ENCODE results near the gene ROBO1.

ROBO1 gene

DNA sequence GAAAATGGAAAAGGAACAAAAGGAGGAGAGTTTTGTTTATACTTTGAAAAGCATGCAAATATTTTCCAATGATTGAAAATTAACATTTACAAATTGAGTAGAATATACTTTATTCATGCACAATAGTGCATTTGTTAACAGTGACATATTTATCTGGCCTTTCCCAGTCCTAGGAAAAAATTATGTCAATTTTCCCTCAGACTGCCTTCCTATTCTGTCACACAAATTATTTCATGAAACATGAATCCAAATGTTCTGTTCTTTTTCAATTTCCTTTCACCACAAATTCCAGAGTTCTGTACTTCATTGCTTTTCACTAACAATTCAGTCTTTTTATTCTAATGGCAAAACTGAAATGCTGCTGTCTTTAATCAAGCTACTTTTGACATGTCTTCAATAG, 945.1 kb downstream of the ROBO1 start:
- no peak for DNase-seq

DNA sequence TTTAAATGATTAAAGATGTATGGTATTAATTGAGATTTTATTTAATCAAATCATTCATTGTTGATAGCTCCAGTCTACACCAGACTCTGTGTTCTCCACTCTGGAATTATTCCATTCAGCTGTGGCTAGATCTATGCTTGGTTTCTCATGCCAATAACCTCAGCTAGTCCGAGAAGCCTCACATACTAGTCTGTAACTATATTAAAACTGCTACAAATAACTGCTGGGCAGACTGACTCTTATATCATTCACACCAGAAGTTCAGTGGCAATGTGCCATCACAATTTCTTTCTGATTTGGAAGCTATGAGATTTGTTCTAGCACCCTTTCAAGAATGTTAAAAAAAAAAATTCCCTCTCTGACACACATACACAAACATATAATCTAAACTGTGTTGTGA, 947.3 kb downstream of the ROBO1 start:
- no peak for DNase-seq

DNA sequence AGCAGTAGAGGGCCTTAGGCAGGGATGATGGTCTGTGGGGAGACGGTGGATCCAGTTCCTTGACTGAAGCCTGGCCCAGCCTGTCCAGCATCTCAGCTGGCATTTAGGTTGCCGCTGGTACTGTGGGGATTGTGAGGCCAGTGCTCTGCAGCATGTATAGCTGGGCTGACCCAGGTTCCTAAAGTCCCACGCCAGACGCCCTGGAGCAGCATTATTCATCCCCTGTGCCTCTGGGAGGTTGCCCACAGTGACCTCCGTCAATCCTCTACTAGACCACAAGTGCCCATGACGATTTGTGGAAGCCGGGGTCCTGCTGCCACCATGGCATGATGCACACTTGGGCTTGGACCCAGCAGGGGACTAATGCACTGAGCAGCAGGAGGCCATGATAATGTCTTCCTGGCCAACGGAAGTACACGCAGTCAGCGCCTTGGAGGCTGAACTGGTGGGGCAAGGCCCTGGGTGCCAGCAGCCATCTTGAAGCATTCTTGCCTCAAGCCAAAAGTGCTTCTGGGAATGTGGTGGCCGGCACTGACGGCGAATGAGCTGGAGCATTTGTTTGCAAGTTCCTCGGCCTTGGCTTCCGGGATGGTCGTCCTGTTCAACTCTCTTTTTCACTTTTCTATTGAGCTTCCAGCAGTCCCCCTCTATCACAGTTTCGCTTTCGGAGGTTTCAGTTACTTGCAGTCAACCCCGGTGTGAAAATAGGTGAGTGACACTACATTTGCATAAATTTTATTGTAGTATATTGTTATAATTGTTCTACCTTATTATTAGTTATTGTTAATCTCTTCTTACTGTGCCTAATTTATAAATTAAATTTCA, 949.4 kb downstream of the ROBO1 start:
- DNase-seq, result no peak

DNA sequence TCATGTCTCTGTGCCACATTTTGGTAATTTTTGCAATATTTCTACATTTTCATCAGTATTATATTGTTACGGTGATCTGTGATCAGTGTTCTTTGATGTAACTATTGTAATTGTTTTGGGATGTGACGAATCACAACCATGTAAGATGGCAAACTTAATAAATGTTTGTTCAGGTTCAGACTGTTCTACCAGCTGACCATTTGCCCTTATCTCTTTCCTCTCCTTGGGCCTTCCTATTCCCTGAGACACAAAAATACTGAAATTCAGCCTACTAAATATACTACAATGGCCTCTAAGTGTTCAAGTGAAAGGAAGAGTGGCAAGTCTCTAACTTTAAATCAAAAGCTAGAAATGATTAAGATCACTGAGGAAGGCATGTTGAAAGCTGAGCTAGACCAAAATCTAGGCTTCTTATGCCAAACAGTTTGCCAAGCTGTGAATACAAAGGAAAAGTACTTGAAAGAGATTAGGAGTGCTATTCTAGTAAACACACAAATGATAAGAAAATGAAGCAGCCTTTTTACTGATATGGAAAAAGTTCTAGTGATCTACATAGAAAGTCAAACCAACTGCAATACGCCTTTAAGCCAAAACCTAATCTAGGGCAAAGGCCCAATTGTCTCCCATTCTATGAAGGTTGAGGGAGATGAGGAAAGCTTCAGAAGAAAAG, 952.8 kb downstream of the ROBO1 start:
- DNase-seq, result no peak

DNA sequence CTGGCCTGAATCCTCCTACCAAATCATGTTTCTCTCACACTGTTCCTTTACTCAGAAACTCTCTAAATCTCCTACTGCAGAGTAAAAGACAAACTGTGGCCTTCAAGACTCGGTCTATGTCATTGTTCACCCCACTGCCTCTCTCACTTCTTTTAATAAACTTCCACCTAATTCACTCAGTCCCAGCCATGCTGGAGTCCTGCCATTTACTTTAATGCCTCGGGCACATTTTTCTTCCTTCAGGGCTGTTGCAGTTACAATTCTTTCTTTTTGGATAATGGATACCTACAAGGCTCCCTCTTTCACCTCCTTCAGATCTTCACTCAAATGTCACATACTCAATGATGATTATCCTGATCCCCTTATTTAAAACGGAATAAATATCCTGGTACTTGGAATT, 955.6 kb downstream of the ROBO1 start:
- DNase-seq, result no peak

DNA sequence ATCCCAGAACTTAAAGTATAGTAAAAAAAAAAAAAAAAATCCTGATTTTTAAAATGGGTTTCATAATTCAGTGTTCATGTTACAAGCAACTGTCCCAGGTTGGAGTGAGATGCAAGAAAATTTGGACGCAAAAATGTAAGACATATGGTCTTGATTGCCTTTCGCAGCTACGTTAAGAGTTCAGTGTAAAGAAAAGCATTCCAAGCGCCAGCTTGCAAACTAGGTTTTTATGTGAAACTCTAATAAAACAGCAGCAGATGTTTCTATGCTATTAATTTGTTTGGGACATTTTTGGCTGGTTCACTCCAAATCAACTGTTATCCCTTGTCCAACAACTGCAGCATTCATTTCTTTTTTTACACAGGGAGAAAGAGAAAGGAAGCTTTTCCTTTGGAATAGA, 957.8 kb downstream of the ROBO1 start:
- DNase-seq, result no peak

DNA sequence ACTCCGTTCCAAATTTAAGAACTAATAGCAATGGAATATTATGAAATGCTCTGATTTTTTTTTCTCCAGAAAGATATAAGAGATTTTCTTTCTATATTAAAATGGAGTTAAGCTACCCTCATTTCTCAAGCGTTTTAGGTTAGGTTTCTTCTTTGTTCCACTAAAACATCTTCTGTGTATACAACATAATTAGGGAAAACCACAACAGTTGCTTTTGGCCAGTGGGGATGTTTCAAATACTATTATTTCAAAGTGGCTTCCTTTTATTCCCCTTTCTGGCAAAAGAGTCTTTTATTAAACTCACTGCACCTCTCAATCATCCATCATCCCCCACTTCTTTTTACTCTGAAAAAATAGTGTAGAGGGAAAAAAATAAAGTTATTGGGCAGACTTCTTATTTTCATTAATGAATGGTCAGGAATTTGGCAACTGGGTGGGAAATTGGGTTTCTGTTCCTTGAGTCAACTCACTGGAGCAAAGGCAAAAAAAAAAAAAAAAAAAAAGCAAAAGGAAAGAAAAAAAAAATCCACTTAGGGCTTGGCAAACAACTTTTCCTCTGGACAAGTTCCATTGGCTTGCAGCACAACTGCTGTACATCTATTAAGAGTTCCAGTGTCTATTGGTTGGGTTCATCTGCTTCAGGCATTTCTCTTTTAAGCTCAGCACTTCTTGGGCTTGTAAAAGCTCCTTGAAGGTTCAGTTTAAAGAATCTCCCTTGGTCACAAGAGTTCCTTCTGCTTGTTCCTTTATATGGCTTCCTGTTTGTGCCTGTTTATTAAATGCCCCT, 963.4 kb downstream of the ROBO1 start:
- no peak for DNase-seq

DNA sequence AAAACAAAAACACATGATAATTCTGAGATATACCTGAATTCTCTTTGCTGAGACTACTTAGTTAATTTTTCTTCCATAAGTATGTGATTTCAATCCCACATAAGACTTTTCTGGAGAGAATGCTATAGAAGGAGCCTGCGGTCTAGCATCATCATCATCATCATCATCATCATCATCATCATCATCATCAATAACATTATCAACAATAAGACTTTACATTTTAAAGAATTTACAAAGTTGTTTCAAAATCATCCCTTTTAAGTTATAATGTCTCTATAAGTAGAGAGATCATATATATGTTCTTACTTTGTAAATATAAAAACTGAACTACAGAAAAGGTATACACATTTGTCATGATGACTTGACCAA, 965.3 kb downstream of the ROBO1 start:
- no peak for DNase-seq

DNA sequence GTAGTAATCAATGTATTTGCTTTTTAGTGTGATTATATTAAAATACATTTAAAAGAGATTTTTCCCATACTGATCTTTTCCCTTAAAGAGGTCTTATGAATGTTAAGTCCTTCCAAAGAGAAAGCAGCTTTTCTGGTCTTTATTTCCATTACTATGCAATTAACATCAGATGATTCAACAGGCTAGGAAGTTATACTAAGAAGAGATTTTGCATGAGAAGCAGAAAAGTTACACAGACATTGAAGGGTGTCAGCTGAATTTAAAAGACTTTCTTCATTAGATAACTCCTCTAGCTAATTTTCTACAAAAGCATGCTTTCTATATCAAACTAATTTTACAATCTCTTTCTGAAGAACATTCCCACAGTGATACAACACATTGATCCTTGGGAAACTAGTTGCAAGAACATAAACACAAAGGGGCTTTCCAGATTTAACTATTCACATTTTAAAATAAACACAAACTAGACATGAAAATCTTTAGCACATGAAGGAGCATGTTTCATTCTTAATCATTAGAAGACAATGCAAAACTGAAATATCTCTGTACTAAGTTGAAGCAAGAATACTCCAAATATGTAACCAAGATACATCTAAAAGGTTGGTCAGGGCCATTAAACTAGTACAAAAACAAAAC, 965.8 kb downstream of the ROBO1 start:
- DNase-seq, result no peak

DNA sequence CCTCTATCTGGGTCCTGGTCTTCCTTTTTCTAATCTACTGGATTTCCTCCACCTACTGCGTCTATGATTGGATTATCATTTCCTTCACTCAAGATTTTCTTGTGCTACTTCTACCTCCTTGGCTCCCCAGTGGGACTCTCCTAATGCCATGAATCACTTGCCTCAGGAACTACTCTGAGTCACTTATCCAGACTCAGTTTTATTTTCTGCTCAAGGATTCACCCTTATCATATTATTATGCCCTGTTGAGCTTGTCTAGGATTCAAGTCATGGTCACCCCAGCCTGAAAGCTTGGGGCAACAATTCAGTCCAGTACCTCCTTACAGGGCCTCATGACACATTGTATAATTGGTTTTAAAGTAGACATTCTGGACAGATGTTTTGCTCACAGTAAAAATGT, 968.1 kb downstream of the ROBO1 start:
- DNase-seq, result no peak

DNA sequence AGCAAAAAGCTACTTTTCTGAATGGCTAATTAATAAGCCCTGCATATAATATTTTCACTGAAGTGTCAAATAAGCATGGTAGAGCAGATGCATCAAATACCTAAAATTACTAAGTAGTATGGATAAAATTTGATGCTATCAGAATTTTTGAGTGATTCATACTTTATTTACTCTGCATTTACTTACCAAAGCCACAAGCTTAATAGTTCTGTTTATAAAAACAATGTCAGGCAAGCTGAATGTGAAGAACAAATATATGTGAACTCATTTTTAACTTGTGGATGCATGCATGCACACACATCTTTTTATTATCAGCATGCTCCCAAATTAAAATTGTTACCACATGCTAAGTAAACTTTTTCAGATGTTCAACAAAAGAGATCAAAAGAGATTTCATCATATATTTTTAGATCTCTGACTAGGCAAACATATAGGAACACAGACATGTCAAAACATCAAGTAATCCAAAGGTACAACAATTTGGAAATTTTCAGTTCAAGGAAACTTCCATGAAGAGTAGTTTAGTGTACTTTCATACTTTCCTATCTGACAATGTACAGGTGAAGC, 969.4 kb downstream of the ROBO1 start:
- DNase-seq, result no peak

DNA sequence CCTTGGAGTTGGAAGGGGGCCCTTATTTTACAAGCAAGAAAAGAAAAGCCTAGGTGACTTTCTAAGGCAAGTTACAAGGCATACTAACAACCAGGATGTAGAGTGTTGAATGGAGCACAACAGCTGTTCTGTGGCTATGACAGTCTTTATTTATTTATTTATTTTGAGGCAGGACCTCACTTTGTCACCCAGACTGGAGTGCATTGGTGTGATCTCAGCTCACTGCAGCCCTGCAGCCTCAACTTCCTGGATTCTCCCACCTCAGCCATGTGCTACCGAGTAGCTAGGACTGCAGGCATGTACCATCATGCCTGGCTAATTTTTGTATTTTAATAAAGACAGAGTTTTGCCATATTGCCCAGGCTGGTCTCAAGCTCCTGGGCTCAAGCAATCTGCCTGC, 973.4 kb downstream of the ROBO1 start:
- DNase-seq, result no peak

DNA sequence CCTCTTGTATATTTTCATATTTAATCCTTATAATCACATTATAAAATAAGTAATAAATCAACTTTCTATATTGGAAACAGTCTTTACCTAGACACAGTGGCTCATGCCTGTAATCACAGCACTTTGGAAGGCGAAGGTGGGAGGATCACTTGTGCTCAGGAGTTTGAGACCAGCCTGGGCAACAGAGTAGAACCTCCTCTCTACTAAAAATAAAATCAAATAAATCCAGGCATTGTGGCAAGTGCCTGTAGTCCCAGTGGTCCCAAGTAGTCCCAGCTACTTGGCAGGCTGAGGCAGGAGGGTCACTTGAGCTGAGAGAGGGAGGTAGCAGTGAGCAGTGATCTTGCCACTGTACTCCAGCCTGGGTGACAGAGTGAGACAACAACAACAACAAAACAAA, 975.1 kb downstream of the ROBO1 start:
- no peak for DNase-seq

DNA sequence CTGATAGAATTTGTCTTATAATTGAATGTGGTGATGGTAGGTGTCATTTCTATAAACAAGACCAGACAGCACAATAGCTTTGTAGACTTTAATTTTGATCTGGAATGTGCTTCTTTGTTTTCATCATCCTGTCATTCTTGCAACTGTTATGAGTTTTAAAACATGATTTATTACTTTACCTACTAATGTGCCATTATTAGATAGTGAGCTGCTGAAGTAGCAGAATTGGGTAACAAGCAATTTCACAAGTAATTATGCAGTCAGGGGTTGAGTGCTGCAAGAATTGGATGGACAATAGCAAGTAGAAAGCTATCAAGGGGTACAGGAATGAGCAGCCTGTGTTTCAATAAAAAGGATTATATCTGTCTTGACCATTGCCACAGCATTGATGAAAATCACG, 975.6 kb downstream of the ROBO1 start:
- no peak for DNase-seq

DNA sequence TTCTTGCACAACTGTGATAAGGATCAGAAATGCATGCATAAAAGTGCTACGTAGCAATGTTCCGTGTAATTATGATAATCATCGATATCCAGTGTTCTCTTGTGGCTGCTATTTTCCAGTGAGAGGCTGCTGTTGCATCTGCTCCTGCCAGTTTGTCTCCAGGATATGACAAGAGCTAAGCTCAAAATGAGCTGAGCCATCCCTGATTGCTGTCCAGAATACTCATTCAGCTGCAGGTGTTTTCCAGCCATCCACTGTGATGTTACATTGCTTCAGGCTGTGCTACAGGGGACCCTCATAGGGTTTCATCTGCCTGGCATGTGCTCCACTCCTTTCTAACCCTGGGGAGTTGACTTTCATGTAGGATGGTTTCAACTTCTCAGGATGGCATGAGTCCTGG, 976.0 kb downstream of the ROBO1 start:
- DNase-seq, result no peak

DNA sequence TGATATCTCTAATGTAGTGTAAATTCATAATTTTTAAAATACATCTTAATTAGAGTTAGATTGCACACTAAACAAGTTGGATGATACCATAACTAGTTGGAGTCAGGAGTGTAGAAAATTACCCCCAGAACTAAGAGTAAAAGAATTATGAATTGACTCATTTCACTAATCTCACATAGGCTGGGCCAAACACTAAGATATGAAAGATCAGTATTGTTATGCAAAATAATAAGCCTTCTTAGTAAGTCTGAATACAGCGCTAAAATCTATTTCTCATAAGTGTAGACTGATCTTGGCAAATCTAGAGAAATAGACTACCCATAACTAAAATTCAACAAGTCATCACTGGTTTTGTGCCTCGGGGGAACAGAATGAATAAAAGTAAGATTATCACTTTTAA, 979.0 kb downstream of the ROBO1 start:
- no peak for DNase-seq

DNA sequence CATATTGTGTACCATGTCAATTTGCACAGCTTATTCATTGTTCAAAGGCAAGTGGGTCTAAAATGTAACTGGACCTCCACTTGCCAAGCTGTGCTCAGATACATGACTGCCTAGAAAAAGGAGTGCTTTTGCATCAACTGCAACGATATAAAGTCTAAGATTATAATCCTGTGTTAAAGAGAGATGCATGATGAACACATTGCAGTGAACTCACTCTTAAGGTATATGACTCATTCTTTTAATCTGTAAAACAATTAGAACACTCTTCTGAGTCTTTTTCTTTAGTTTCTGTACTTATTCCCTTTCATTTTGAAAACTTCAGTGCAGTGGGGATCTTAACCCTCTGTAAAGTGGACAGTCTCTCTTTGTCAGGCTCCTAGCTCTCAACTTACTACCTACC, 982.8 kb downstream of the ROBO1 start:
- no peak for DNase-seq

DNA sequence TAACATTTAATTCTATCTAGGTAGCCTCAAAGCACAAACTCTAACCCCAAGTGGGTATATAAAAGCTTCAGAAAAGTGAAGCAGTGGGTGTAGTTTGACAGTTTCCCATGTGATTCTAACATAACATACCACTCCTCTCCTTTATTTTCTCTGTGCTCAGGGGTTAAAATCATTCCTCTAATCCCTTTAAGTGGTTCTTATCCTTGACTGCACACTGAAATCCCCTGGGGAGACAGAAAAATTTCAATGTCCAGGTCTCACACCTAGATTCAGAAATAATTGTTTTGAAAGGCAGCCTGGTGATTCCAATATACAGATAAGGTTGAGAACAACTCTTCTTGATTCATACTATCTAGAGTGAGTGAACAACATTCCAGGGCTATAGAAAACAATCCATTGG, 986.4 kb downstream of the ROBO1 start:
- DNase-seq, result no peak

DNA sequence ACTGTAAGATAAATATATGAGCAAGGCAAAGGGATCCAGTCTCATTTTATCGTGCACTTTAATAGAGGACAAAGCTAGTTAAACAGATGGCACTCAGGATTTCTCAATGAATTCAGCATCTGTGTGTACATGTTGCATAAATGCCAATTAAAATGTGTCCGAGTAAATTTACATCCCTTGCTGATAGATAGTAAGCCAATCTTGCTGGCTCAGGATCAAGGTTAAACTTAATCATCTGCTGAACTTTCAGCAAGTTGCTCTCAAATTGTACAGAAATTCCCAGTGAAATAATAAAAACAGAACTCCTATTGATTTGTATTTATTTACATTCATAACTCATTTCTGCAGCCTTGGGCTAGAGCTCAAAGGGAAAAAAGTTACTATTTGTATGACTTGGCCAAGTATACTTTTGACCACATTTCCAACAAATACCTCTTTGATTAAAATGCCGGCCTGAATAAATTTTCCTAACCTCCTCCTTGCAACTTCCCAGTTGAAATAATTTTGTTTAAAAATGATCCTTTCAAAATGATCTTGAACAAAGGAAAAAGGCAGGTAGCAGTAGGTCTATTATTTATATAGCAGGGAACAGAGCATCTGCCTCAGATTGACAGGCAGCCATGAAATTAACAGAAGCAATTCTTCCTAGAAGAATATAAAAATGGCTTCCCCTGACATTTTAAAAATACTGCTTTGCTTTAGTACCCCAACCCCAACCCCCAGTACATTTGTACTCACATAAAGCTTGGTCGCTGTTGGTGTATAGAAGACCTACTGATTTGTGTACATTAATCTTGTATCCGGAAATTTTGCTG, 1001.9 kb downstream of the ROBO1 start:
- DNase-seq, result peak; percentile 1

DNA sequence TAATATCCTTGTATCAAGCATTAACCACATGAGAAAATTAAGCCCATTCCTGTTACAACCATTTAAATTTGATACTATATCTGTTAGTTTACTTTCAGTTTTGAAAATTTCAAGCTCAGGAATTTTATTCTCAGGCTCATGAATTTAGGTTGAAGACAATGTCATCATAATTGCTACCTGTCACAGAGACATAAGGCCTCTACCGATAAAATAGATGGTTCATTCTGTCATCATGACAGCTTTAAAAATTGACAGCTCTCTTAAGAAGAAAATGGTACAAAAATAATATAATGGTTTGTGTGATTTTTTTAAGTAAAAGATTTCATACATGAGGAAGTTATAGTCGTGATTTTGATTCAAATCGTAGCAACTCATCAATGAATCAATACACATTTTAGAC, 1003.2 kb downstream of the ROBO1 start:
- no peak for DNase-seq

DNA sequence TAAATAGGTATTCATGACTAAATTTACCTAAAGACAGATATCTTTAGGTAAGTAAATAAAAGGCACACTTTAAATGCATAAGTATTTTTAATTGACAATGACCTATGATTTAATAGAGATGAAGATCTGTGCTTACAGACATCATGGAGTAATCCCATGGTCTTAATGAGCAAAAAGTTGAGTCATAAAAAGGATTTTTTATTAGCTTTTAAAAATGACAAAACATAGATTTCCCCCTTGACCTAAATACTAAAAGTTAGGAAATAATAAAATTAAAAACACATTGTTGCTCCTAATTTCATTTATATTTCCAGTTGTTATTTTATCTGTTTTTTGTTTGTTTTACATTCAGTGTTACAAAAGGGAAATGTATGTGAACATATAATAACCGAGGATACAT, 1005.7 kb downstream of the ROBO1 start:
- DNase-seq, result no peak

DNA sequence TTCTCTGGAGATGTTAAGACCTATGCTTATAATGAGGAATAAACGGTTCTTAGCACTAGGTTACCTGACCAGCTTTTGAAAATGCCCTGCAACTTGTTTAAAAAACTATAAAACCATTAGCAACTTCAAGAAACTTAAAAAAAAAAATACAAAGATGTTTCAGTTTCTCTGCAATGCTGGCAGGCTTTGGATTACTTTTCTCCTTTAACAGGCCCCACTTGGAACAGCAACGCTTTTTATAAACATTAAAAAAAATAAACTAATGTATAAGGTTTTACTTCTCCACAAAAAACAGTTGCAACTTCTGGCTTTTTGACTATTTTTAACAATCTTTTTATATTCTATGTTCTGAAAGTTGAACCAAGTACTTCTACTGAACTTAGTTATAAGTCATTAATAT, 1006.7 kb downstream of the ROBO1 start:
- DNase-seq, result no peak

Data from NCI-H2029 (cell line).